ENCODE results near the gene ALX4.

- TF ChIP-seq CTCF (IDR thresholded peaks at IDR 0.05) (no peak), POLR2A (IDR thresholded peaks at IDR 0.05) (no peak)
These were observed 2.9 kb upstream of the ALX4 start for GRCh38 chr11:44312876-44313275.

Measured in Peyer's patch (tissue), 4 donors.